DND-41 (cell line): ENCODE data around the gene SDCBP2.

Source experiments
- EZH2 ChIP-seq: IDR thresholded peaks from 3 replicates; pipeline ENCODE4 v1.6.1; 2012; ENCODE audit warnings: borderline replicate concordance, low read depth, mild to moderate bottlenecking, moderate library complexity, low read length, inconsistent platforms; ENCODE audit not compliant: severe bottlenecking
- TF ChIP-seq, protein P1 (sequence below): IDR thresholded peaks from 2 replicates; pipeline ENCODE4 v1.5.1; 2012; ENCODE audit warnings: borderline replicate concordance, low read length, moderate library complexity, mild to moderate bottlenecking; ENCODE audit not compliant: poor library complexity, severe bottlenecking; ENCODE audit errors: extremely low read depth

DNA sequence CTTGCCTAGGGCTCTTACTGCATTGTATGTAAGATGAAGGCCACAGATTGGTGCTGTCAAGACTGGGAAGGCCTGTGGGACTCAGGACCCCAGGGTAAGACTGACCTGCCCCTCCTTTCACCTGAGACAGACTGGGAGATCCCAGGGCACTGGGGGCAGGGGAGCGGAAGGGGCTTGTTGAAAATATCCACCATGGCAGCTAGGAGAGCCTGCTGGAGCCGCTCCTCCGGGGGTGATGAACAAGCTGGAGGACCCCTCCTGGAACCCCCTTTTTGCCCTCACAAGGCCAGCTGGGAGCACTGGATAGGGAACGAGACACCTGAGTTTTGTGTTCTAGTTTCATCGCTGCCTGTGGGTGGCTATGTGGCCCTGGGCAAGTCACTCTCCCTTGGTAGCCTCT, 9.2 kb upstream of the SDCBP2 start:
- TF ChIP-seq, protein P1, sequence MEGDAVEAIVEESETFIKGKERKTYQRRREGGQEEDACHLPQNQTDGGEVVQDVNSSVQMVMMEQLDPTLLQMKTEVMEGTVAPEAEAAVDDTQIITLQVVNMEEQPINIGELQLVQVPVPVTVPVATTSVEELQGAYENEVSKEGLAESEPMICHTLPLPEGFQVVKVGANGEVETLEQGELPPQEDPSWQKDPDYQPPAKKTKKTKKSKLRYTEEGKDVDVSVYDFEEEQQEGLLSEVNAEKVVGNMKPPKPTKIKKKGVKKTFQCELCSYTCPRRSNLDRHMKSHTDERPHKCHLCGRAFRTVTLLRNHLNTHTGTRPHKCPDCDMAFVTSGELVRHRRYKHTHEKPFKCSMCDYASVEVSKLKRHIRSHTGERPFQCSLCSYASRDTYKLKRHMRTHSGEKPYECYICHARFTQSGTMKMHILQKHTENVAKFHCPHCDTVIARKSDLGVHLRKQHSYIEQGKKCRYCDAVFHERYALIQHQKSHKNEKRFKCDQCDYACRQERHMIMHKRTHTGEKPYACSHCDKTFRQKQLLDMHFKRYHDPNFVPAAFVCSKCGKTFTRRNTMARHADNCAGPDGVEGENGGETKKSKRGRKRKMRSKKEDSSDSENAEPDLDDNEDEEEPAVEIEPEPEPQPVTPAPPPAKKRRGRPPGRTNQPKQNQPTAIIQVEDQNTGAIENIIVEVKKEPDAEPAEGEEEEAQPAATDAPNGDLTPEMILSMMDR = no peak
- no peak for TF ChIP-seq EZH2
